H9 (cell line): ENCODE measurements around the gene PHC3. TPM values are rescaled to one million over a fixed set of nuclear protein-coding genes. Genes with fewer than 3 reads are reported as not detected.

Source experiments
- DNase-seq: peaks from one replicate; pipeline ENCODE4 v3.0.0-alpha.2; 2017
- H2AFZ ChIP-seq: one replicate; pipeline ENCODE4 v1.6.1; 2013; ENCODE audit warnings: mild to moderate bottlenecking, low read length, control low read depth, moderate library complexity
- H2AK5ac ChIP-seq: 2 replicates; pipeline ENCODE4 v1.6.1; 2013; ENCODE audit warnings: low read length, control low read depth, mixed read lengths; ENCODE audit not compliant: insufficient read length
- H2BK120ac ChIP-seq: one replicate; pipeline ENCODE4 v1.6.1; 2013; ENCODE audit warnings: low read depth, mild to moderate bottlenecking, low read length, control low read depth, inconsistent platforms; ENCODE audit not compliant: poor library complexity, severe bottlenecking
- H2BK12ac ChIP-seq: 2 replicates; pipeline ENCODE4 v1.6.1; 2013; ENCODE audit warnings: low read length, control low read depth, mixed read lengths, low read depth; ENCODE audit not compliant: insufficient read length
- H2BK15ac ChIP-seq: 2 replicates; pipeline ENCODE4 v1.6.1; 2013; ENCODE audit warnings: low read depth, low read length, control low read depth
- H2BK20ac ChIP-seq: one replicate; pipeline ENCODE4 v1.6.1; 2013; ENCODE audit warnings: low read depth, mild to moderate bottlenecking, low read length, control low read depth, inconsistent platforms; ENCODE audit not compliant: poor library complexity, severe bottlenecking
- H2BK5ac ChIP-seq: 2 replicates; pipeline ENCODE4 v1.6.1; 2013; ENCODE audit warnings: low read length, control low read depth, mixed read lengths; ENCODE audit not compliant: insufficient read length
- H3K14ac ChIP-seq: 2 replicates; pipeline ENCODE4 v1.6.1; 2013; ENCODE audit warnings: low read length, control low read depth; ENCODE audit not compliant: insufficient read depth
- H3K18ac ChIP-seq: 2 replicates; pipeline ENCODE4 v1.6.1; 2013; ENCODE audit warnings: low read depth, mild to moderate bottlenecking, mixed read lengths, low read length, control low read depth; ENCODE audit not compliant: insufficient read length
- H3K23ac ChIP-seq: 2 replicates; pipeline ENCODE4 v1.6.1; 2013; ENCODE audit warnings: low read length, control low read depth, mixed read lengths, low read depth; ENCODE audit not compliant: insufficient read length
- H3K23me2 ChIP-seq: 2 replicates; pipeline ENCODE4 v1.6.1; 2013; ENCODE audit warnings: low read depth, mild to moderate bottlenecking, mixed read lengths, low read length, control low read depth; ENCODE audit not compliant: insufficient read length, poor library complexity, severe bottlenecking
- H3K27ac ChIP-seq: 2 replicates; pipeline ENCODE4 v1.5.1; 2013; ENCODE audit warnings: low read length, control low read depth, mixed read lengths, low read depth; ENCODE audit not compliant: insufficient read length
- H3K27me3 ChIP-seq: 2 replicates; pipeline ENCODE4 v1.6.1; 2013; ENCODE audit warnings: low read length, control low read depth, inconsistent platforms; ENCODE audit not compliant: insufficient read depth
- H3K4ac ChIP-seq: 2 replicates; pipeline ENCODE4 v1.6.1; 2013; ENCODE audit warnings: low read depth, mild to moderate bottlenecking, control low read depth, inconsistent platforms, low read length, moderate library complexity
- H3K4me1 ChIP-seq: 2 replicates; pipeline ENCODE4 v1.6.1; 2013; ENCODE audit warnings: low read length, control low read depth, inconsistent platforms; ENCODE audit not compliant: insufficient read depth
- H3K4me2 ChIP-seq: 2 replicates; pipeline ENCODE4 v1.6.1; 2013; ENCODE audit warnings: low read length, control low read depth, mixed read lengths; ENCODE audit not compliant: insufficient read length, insufficient read depth
- H3K56ac ChIP-seq: 2 replicates; pipeline ENCODE4 v1.6.1; 2013; ENCODE audit warnings: low read depth, mild to moderate bottlenecking, mixed read lengths, low read length, control low read depth; ENCODE audit not compliant: insufficient read length
- H3K79me1 ChIP-seq: 2 replicates; pipeline ENCODE4 v1.6.1; 2013; ENCODE audit warnings: low read depth, mild to moderate bottlenecking, moderate library complexity, low read length, control low read depth, inconsistent platforms; ENCODE audit not compliant: insufficient read depth, poor library complexity, severe bottlenecking
- H3K79me2 ChIP-seq: 2 replicates; pipeline ENCODE4 v1.6.1; 2013; ENCODE audit warnings: low read length, control low read depth, inconsistent platforms; ENCODE audit not compliant: insufficient read depth
- H3K9ac ChIP-seq: 2 replicates; pipeline ENCODE4 v1.6.1; 2013; ENCODE audit warnings: low read length, control low read depth, mixed read lengths; ENCODE audit not compliant: insufficient read length; ENCODE audit errors: extremely low read depth
- H3K9me3 ChIP-seq: one replicate; pipeline ENCODE4 v1.6.1; 2013; ENCODE audit warnings: low read depth, low read length, inconsistent platforms; ENCODE audit not compliant: control insufficient read depth
- H3T11ph ChIP-seq: one replicate; pipeline ENCODE4 v1.6.1; 2013; ENCODE audit warnings: mild to moderate bottlenecking, low read length, control low read depth, inconsistent platforms
- H4K20me1 ChIP-seq: one replicate; pipeline ENCODE4 v1.6.1; 2013; ENCODE audit not compliant: control insufficient read depth, insufficient read length, insufficient read depth
- H4K5ac ChIP-seq: 2 replicates; pipeline ENCODE4 v1.6.1; 2013; ENCODE audit warnings: low read depth, mild to moderate bottlenecking, mixed read lengths, low read length, control low read depth; ENCODE audit not compliant: insufficient read length
- H4K8ac ChIP-seq: replicated peaks from 2 replicates; pipeline ENCODE4 v1.6.1; 2013; ENCODE audit warnings: low read length, control low read depth, mixed read lengths, low read depth; ENCODE audit not compliant: insufficient read length
- H4K91ac ChIP-seq: 2 replicates; pipeline ENCODE4 v1.6.1; 2013; ENCODE audit warnings: low read depth, mild to moderate bottlenecking, moderate library complexity, mixed read lengths, low read length, control low read depth; ENCODE audit not compliant: insufficient read length
- H3K27ac Mint-ChIP-seq, 3 experiments: 2 replicates in 2 of 3; 3 replicates in 1 of 3; pipeline ENCODE4 v1.8.0; 2020 to 2021; ENCODE audit warnings: mixed read lengths in 3 of 3, mild to moderate bottlenecking in 1 of 3, moderate library complexity in 1 of 3
- H3K27me3 Mint-ChIP-seq: 2 replicates; pipeline ENCODE4 v1.8.0; 2021; ENCODE audit warnings: low read depth, mild to moderate bottlenecking, moderate library complexity, mixed read lengths
- H3K36me3 Mint-ChIP-seq, 3 experiments: 2 replicates in 2 of 3; 3 replicates in 1 of 3; pipeline ENCODE4 v1.8.0; 2020 to 2021; ENCODE audit warnings: low read depth in 3 of 3, mixed read lengths in 3 of 3; ENCODE audit not compliant: insufficient read depth in 1 of 3
- H3K4me1 Mint-ChIP-seq, 2 experiments: 2 replicates each; pipeline ENCODE4 v1.8.0; 2020; ENCODE audit warnings: mixed read lengths in 2 of 2
- H3K4me3 Mint-ChIP-seq, 2 experiments: 2 replicates in 1 of 2; 3 replicates in 1 of 2; pipeline ENCODE4 v1.8.0; 2020 to 2021; ENCODE audit warnings: mild to moderate bottlenecking in 2 of 2, mixed read lengths in 2 of 2, moderate library complexity in 1 of 2
- H3K9me3 Mint-ChIP-seq, 2 experiments: 2 replicates in 1 of 2; 3 replicates in 1 of 2; pipeline ENCODE4 v1.8.0; 2020; ENCODE audit warnings: mild to moderate bottlenecking in 2 of 2, mixed read lengths in 2 of 2, moderate library complexity in 1 of 2
- CTCF ChIP-seq: fragments of 200-600 bp; sonication (generic); conservative IDR thresholded peaks from 3 replicates; pipeline ENCODE4 v1.8.0; 2021; ENCODE audit warnings: antibody characterized with exemption, mild to moderate bottlenecking
- WGBS: extraction: QIAGEN DNeasy Blood & Tissue Kit; methylation state at CpG from one replicate; pipeline ENCODE4 v1.1.7; 2013; ENCODE audit warnings: missing lambda C conversion rate, low lambda C conversion rate, mixed read lengths; ENCODE audit not compliant: insufficient read length; ENCODE audit errors: extremely low coverage; 5-methylcytosine and 5-hydroxymethylcytosine counted together
- total RNA-seq: library from RNA; stranded (reverse); gene quantifications from 2 replicates; pipeline ENCODE4 v1.2.1, GENCODE V29; 2021

Gene PHC3
- total RNA-seq, 1 experiment from 2014 or later, result 26.4 TPM

DNA sequence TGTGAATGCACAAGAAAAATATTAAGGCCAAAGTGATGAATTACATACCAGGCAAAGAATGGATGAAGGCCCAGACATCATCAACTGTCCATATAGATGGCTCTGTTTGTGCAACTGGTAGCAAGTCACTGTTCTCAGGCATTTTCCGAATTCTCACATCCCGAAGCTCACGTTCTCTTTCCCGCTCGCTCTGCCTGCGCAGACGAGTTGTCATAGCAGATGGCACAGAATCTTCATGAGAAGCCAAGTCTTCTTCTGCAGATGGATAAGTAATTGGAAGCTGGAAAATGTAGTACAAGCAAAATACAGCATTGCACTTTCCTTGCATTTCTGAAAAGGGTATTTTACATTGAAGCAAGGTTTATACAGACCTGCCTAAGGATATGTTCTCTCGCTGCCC is 79.1 kb downstream of the PHC3 start:
- Histone ChIP-seq H2BK5ac (no peak overlapping the region), H3K79me2 (no peaks in the 10 kb centered on the region), H4K5ac (no peak overlapping the region), H3K9ac (no peak overlapping the region), H2AFZ (no peak overlapping the region), H3K18ac (no peak overlapping the region), H3K79me1 (no peaks in the 10 kb centered on the region), H4K8ac (no peak overlapping the region), H3K4me1 (no peaks in the 10 kb centered on the region), H2BK15ac (no peak overlapping the region), H3K14ac (no peak overlapping the region), H2BK12ac (no peak overlapping the region), H2AK5ac (no peak overlapping the region), H2BK120ac (no peak overlapping the region), H3K27me3 (no peaks in the 10 kb centered on the region), H3K4me2 (no peak overlapping the region), H3K23me2 (no peaks in the 10 kb centered on the region), H4K20me1 (no peaks in the 10 kb centered on the region), H3K56ac (no peak overlapping the region), H3K4ac (no peak overlapping the region), H3K9me3 (no peaks in the 10 kb centered on the region), H3K27ac (no peak overlapping the region), H3K23ac (no peak overlapping the region), H4K91ac (no peak overlapping the region), H2BK20ac (no peak overlapping the region), H3T11ph (no peak overlapping the region)
- Mint-ChIP-seq H3K36me3 (peaks cover 7 to 46% (median 26%) of the 10 kb centered on the region in 3 experiments; a peak in 5 of 7 replicates), H3K27me3 (no peaks in the 10 kb centered on the region), H3K4me3 (no peak overlapping the region), H3K4me1 (no peaks in the 10 kb centered on the region), H3K9me3 (no peaks in the 10 kb centered on the region), H3K27ac (no peak overlapping the region)
- TF ChIP-seq CTCF, result no peak
- no CpG with 5 or more reads among the region's 8 CpGs for WGBS
- no peak for DNase-seq
